ENCODE data around the gene TMEM245. TPM values are rescaled to one million over a fixed set of nuclear protein-coding genes. Genes with fewer than 3 reads are reported as not detected.

TMEM245 gene
- total RNA-seq, 1 donor from 2014 or later = 85.3 TPM

DNA sequence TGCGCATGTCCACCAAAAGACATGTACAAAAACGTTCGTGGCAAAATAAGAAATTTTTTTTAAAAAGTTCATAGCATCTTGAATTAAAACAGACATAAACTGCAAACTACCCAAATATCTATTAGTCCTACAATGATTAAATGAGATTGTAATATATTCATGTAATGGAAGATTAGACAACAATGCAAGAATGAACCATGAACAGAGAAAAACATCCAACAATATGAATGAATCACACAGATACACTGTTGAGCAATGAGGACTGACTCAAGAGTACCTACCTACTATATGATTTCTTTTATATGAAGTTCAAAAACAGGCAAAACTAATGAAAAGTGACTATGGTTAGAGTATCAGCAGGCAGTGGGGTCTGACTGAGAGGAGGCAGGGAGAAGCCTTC lies 88.5 kb downstream of the TMEM245 start:
- Histone ChIP-seq H3K27ac (no peak overlapping the region), H2AFZ (replicated peaks) (no peak overlapping the region), H3F3A (ENCODE audit: low read depth) (peaks cover 13% of the 10 kb centered on the region), H4K20me1 (ENCODE audit: low read depth) (peaks cover 15% of the 10 kb centered on the region), H3K9me3 (ENCODE audit: low read depth) (no peaks in the 10 kb centered on the region), H3K9ac (no peak overlapping the region), H3K4me1 (peaks cover 18% of the 10 kb centered on the region), H3K36me3 (no peaks in the 10 kb centered on the region), H3K27me3 (no peaks in the 10 kb centered on the region), H3K4me3 (no peak overlapping the region), H3K4me2 (no peak overlapping the region), H3K79me2 (ENCODE audit: low read depth) (peaks cover 8% of the 10 kb centered on the region)
- TF ChIP-seq EZH2phosphoT487 (IDR thresholded peaks at IDR 0.05) (no peak), EZH2 (IDR thresholded peaks at IDR 0.05) (no peak)
- TF ChIP-seq, protein P1, sequence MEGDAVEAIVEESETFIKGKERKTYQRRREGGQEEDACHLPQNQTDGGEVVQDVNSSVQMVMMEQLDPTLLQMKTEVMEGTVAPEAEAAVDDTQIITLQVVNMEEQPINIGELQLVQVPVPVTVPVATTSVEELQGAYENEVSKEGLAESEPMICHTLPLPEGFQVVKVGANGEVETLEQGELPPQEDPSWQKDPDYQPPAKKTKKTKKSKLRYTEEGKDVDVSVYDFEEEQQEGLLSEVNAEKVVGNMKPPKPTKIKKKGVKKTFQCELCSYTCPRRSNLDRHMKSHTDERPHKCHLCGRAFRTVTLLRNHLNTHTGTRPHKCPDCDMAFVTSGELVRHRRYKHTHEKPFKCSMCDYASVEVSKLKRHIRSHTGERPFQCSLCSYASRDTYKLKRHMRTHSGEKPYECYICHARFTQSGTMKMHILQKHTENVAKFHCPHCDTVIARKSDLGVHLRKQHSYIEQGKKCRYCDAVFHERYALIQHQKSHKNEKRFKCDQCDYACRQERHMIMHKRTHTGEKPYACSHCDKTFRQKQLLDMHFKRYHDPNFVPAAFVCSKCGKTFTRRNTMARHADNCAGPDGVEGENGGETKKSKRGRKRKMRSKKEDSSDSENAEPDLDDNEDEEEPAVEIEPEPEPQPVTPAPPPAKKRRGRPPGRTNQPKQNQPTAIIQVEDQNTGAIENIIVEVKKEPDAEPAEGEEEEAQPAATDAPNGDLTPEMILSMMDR (IDR thresholded peaks at IDR 0.05) = no peak
- Mint-ChIP-seq H3K4me3 (no peak overlapping the region), H3K27ac (no peak overlapping the region), H3K4me1 (peaks cover 10% of the 10 kb centered on the region), H3K36me3 (peaks cover 28% of the 10 kb centered on the region), H3K27me3 (ENCODE audit: insufficient read depth, low read depth) (no peaks in the 10 kb centered on the region), H3K9me3 (no peaks in the 10 kb centered on the region)
- DNase-seq (ENCODE audit: low spot score) = no peak

DNA sequence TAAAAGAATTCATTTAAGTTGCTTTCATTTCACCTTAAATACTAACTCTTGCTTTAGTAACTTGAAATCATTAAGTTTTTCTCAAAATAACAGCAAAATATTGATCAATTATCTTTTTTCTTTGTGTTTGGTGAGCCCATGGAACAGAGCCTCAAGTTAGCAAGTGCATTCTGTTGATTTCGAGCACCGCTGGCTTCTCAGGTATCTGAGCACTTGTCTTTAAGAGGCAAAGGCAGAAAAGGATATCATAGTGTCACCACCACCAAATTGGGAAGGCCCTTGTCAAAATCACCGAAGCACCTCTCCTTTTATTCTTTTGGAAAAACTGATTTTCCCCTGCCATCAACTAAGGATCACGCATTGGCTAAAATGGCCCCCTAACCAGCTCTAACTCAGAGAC lies 89.3 kb downstream of the TMEM245 start:
- H3K4me1 ChIP-seq = peaks cover 26% of the 10 kb centered on the region
- Mint-ChIP-seq H3K4me3 (no peak overlapping the region), H3K27ac (no peak overlapping the region), H3K9me3 (no peaks in the 10 kb centered on the region), H3K4me1 (peaks cover 12% of the 10 kb centered on the region), H3K36me3 (peaks cover 24% of the 10 kb centered on the region), H3K27me3 (ENCODE audit: insufficient read depth, low read depth) (no peaks in the 10 kb centered on the region)
- no peak overlapping the region for H3K27ac ChIP-seq
- no peak for DNase-seq (ENCODE audit: low spot score)
- H3K79me2 ChIP-seq (ENCODE audit: low read depth) = peaks cover 8% of the 10 kb centered on the region
- no peaks in the 10 kb centered on the region for H3K27me3 ChIP-seq
- no peaks in the 10 kb centered on the region for H3K9me3 ChIP-seq (ENCODE audit: low read depth)
- H3K4me3 ChIP-seq = no peak overlapping the region
- no peak overlapping the region for H3K9ac ChIP-seq
- H3K4me2 ChIP-seq = no peak overlapping the region
- no peaks in the 10 kb centered on the region for H3K36me3 ChIP-seq
- H4K20me1 ChIP-seq (ENCODE audit: low read depth) = peaks cover 21% of the 10 kb centered on the region
- TF ChIP-seq EZH2phosphoT487 (IDR thresholded peaks at IDR 0.05) = no peak
- TF ChIP-seq EZH2 (IDR thresholded peaks at IDR 0.05) = no peak
- TF ChIP-seq, protein P1 (IDR thresholded peaks at IDR 0.05) = no peak
- H2AFZ ChIP-seq (replicated peaks) = no peak overlapping the region
- peaks cover 18% of the 10 kb centered on the region for H3F3A ChIP-seq (ENCODE audit: low read depth)

DNA sequence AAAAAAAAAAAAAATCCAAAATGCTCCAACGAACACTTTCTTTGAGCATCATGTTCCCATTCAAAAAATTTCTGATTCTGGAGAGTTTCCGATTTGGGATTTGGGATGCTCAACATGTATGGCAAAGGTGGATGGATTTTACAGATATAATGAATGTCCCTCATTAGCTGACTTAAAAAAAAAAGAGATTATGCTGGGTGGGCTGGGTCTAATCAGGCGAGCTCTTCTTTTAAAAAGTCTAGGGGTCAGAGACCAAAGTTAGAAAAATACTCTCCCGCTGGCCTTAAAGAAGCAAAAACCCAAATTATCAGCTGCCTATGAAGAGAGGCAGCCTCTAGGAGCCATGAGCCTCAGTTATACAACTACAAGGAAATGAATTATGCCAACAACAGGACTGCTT lies 91.3 kb downstream of the TMEM245 start:
- Histone ChIP-seq H3K4me1 (peaks cover 29% of the 10 kb centered on the region), H3K9me3 (ENCODE audit: low read depth) (no peaks in the 10 kb centered on the region), H3K79me2 (ENCODE audit: low read depth) (peaks cover 19% of the 10 kb centered on the region), H3K4me2 (no peak overlapping the region), H3K36me3 (no peaks in the 10 kb centered on the region), H3K27me3 (no peaks in the 10 kb centered on the region), H2AFZ (replicated peaks) (no peak overlapping the region), H3K4me3 (no peak overlapping the region), H3F3A (ENCODE audit: low read depth) (peaks cover 18% of the 10 kb centered on the region), H3K27ac (no peak overlapping the region), H4K20me1 (ENCODE audit: low read depth) (peaks cover 24% of the 10 kb centered on the region), H3K9ac (no peak overlapping the region)
- no peaks in the 10 kb centered on the region for H3K27me3 Mint-ChIP-seq (ENCODE audit: insufficient read depth, low read depth)
- no peak for DNase-seq (ENCODE audit: low spot score)
- no peak overlapping the region for H3K4me3 Mint-ChIP-seq
- no peak overlapping the region for H3K27ac Mint-ChIP-seq
- H3K9me3 Mint-ChIP-seq = no peaks in the 10 kb centered on the region
- TF ChIP-seq, protein P1 (IDR thresholded peaks at IDR 0.05) = no peak
- TF ChIP-seq EZH2phosphoT487 (IDR thresholded peaks at IDR 0.05) (no peak), EZH2 (IDR thresholded peaks at IDR 0.05) (no peak)
- peaks cover 12% of the 10 kb centered on the region for H3K4me1 Mint-ChIP-seq
- peaks cover 19% of the 10 kb centered on the region for H3K36me3 Mint-ChIP-seq
